GM12801 (cell line): ENCODE results near the gene ANKRD66.

ENCODE experiments used
- CTCF ChIP-seq: IDR thresholded peaks from one replicate; pipeline ENCODE4 v1.5.1; 2011; ENCODE audit warnings: control low read depth; ENCODE audit not compliant: insufficient read length; ENCODE audit errors: extremely low read depth

ANKRD66 gene

DNA sequence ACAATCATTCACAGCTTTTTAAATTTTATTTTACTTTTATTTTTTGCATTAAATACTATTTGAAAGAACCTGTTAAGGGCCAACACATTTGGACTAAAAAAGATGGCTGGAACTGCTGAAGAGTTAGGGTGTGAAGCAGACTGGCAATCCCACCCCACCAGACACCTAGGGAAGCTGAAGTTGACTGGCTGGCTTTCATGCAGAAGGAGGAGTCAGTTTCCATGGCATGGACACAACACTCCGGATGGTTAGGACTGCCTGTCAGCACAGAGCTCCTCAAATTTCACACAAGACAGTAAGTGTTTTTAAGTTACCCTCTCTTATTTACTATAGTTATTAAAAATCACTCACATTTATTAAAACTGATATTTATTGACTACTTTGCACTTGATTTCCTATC, at the start of gene ANKRD66:
ANKRD66 (plus strand) TSS at position 238 of the 400 bp plus-strand sequence. CDS start 5,016 bp downstream, outside the sequence.
- no peak for TF ChIP-seq CTCF

GRCh38 chr6:46699970-46700369, 46.8 kb upstream of the ANKRD66 start:
- no peak for TF ChIP-seq CTCF

DNA sequence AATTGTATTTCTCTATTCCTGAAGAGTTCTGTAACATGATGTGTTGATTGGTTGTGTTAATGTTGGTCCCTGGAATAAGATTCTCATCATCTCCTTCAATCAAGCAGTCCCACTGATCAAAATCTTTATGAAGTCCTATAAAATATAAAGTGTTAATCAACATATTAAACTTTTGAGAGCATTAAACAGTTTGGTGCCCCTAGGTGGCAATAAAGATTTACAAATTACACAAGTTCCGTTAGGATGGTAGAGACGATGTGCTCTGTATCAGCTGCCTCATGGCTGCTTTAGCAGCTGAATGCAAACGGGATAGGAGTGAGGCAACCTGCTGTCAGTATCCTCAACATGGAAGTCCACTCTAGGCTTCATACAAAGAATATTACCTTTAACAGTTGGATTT, 42.2 kb upstream of the ANKRD66 start:
- no peak for TF ChIP-seq CTCF

DNA sequence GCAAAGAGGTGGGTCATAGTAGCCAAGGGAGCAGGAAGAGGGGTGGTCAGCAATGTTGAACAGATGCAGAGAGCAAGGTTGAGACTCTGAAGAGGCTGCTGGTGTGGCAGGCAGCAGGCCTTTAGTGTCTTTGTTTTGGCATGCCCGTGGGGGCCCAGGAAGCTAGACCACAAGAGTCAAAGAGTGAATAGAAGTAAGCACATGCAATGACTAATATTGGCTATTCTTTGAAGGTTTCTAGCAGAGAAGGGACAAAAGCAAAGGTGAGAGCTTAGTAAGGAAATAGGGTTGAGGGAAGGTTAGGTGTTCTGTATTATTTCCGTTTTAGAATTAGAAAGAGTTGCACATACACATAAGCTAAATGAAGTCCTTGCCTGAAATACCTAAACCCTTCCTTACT, 40.3 kb upstream of the ANKRD66 start:
- no peak for TF ChIP-seq CTCF

DNA sequence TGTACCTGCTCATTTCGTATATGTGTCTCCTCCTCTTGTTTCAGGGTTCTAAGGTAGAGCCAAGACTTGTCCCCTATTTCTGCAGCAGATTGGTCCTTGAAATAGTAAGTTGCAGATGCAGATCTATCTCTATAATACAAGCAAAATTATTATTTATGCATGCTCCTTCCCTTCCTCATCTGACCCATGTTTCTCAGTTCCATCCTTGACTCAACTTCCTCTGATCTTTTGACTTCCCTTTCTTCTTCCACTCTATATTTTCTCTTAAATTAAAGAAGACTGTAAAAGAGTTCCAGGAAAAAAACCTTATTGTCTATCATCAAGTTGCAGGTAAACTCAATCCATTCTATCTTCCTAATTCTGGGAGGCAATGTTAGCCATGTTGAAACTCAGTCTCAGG, 35.2 kb upstream of the ANKRD66 start:
- no peak for TF ChIP-seq CTCF

DNA sequence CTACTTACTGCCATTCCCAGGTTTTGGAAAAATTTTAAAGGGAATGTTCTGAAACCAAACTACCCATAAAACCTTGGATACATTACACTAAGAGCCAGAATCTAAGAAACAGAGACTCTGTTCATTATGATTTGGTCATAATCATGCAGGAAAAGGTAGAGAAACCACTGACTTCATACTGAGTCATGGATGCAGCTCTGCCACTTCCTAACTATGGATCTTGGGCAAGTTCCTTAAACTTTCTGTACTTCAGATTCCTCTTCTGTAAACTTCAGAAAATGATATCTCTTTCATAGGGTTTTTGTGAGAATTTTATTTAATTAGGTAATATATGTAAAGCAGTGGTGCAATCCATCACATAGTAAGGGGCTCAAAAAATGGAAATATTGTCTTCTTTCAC, 31.6 kb upstream of the ANKRD66 start:
- TF ChIP-seq CTCF: no peak

- no peak for TF ChIP-seq CTCF
These were observed 27.6 kb upstream of the ANKRD66 start for GRCh38 chr6:46719099-46719498.

DNA sequence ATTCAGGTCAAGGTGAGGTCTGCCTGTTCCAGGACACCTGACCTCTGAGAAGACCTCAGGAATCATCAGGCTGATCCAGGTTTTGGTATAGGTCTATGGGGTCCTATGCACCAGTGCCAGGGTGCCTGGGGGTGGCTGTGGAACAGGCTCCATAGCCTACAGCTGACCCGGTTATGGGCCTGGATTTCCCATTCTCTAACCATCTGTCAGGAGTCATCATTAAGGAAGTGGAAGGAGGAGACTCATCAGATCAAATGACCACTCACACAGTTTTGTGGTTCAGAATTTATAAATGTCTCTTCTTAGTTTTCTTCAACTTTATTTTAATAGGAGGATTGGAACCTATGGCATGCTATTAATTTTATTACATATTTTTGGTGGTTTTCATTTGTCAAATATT, 26.3 kb upstream of the ANKRD66 start:
- no peak for TF ChIP-seq CTCF
